ENCODE measurements around the gene CHST14.

DNA sequence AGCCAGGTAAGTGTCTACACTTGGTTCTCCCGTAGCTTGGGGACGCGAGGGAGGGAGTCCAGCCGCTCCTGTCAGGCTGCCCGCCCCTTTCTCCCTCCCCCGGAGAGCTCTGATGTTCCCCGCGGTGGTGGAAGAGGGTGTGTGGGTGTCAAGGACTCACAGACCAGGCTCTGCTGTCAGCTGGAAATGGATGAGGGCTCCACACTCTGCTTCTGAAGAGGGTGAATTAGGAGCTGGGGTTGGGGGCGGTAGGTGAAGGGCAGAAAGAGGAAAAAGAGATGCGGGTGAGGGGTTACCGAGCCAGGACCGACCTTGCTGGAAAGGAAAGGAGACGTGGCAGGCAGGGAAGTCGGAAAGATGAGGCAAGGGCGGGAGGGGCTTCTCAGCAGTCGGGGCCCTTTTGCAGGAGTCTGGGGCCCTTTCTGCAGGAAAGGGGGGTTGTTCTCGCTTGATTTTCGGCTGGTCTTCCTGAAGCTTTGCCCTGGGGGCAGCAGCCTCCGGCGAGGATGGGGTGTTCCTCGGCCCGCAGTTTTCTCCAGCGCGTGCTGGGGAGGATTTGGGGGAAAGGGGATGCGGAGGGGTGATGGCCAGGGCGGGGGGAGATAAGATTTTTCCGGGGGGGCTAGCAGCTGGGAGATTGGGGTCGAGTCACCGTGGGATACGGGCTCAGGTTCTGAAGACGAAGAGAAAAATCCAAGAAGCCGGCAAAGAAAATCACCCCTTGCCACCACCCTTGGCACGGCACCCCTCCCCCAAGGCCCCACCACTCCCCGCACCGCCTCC, 30.6 kb upstream of the CHST14 start:
- TF ChIP-seq TAF1 (IDR thresholded peaks at IDR 0.05; ENCODE audit: borderline replicate concordance, insufficient read depth, low read length) (no peak), POLR2AphosphoS5 (IDR thresholded peaks at IDR 0.05; ENCODE audit: low read depth, low read length) (0 out of 2 replicates have a peak, but pooled peaks have one; percentile 4)
